GM12874 (cell line): ENCODE results near the gene FDCSP.
"Not testable (repeated sequence)": the region's sequence is repeated elsewhere in the genome, so short reads cannot be mapped to it uniquely, and the experiment has no call there.

Experiments used
- CTCF ChIP-seq: IDR thresholded peaks from 2 replicates; pipeline ENCODE4 v1.5.1; 2011; ENCODE audit warnings: low read depth, mild to moderate bottlenecking, control low read depth, low read length, moderate library complexity; ENCODE audit not compliant: insufficient read depth

FDCSP gene

GRCh38 chr4:70203601-70204000 is 22.3 kb upstream of the FDCSP start:
- no peak for TF ChIP-seq CTCF

- no peak for TF ChIP-seq CTCF
Observed at GRCh38 chr4:70236125-70236524, 10.2 kb downstream of the FDCSP start.

GRCh38 chr4:70239131-70239883 is 13.4 kb downstream of the FDCSP start:
- TF ChIP-seq CTCF: no peak

- TF ChIP-seq CTCF: no peak
Observed at GRCh38 chr4:70239884-70240591, 14.1 kb downstream of the FDCSP start.

- not testable (repeated sequence) for TF ChIP-seq CTCF
Observed at GRCh38 chr4:70242297-70242696, 16.4 kb downstream of the FDCSP start, which contains the start of gene CSN3. Gene CSN3, plus strand, starts transcription at chr4:70242597. Its CDS starts 2,223 bp downstream, at chr4:70244820.

- TF ChIP-seq CTCF: no peak
Observed at GRCh38 chr4:70243091-70243490, 17.2 kb downstream of the FDCSP start.

- no peak for TF ChIP-seq CTCF
Observed at GRCh38 chr4:70251250-70251944, 25.5 kb downstream of the FDCSP start.
